Immature natural killer cell (primary cell): ENCODE measurements around the gene UGGT2. TPM values are rescaled to one million over a fixed set of nuclear protein-coding genes. Genes with fewer than 3 reads are reported as not detected.
"Not testable (repeated sequence)": the region's sequence is repeated elsewhere in the genome, so short reads cannot be mapped to it uniquely, and the experiment has no call there.

Experiments
- DNase-seq, 3 donors: peaks; one replicate each; pipeline ENCODE4 v3.0.0; 2022; ENCODE audit warnings: mixed read lengths in 1 of 3
- H3K27ac Mint-ChIP-seq, 6 donors: one replicate each; pipeline ENCODE4 v1.8.0; 2020; ENCODE audit warnings: mixed read lengths in 6 of 6, mild to moderate bottlenecking in 5 of 6, inconsistent platforms in 4 of 6, moderate library complexity in 3 of 6
- H3K27me3 Mint-ChIP-seq, 3 donors: one replicate each; pipeline ENCODE4 v1.8.0; 2020 to 2021; ENCODE audit warnings: low read depth in 3 of 3, mild to moderate bottlenecking in 3 of 3, mixed read lengths in 3 of 3, moderate library complexity in 3 of 3, inconsistent platforms in 1 of 3
- H3K36me3 Mint-ChIP-seq, 3 donors: one replicate each; pipeline ENCODE4 v1.8.0; 2020; ENCODE audit warnings: mixed read lengths in 3 of 3, inconsistent platforms in 2 of 3, mild to moderate bottlenecking in 2 of 3
- H3K4me1 Mint-ChIP-seq, 2 donors: one replicate each; pipeline ENCODE4 v1.8.0; 2020; ENCODE audit warnings: inconsistent platforms in 2 of 2, mild to moderate bottlenecking in 2 of 2, mixed read lengths in 2 of 2, moderate library complexity in 1 of 2
- H3K4me3 Mint-ChIP-seq, 5 donors: one replicate each; pipeline ENCODE4 v1.8.0; 2020; ENCODE audit warnings: mild to moderate bottlenecking in 5 of 5, mixed read lengths in 5 of 5, inconsistent platforms in 3 of 5, moderate library complexity in 3 of 5
- H3K9me3 Mint-ChIP-seq, 6 donors: one replicate each; pipeline ENCODE4 v1.8.0; 2020; ENCODE audit warnings: mild to moderate bottlenecking in 6 of 6, mixed read lengths in 6 of 6, inconsistent platforms in 4 of 6, moderate library complexity in 3 of 6
- polyA plus RNA-seq, 3 donors: library from polyadenylated mRNA; unstranded; fragments of 300-500 nt; fragmentation: Illumina TruSeq; gene quantifications; one replicate each; pipeline ENCODE4 v1.2.3, GENCODE V29; 2021

Gene UGGT2
- polyA plus RNA-seq, 3 donors from 2014 or later: 0.86 TPM; not detected in 2

- H3K27ac Mint-ChIP-seq: no peak overlapping the region
- peaks cover 0 to 2% (median 0%) of the 10 kb centered on the region in 6 donors for H3K9me3 Mint-ChIP-seq
Measured at GRCh38 chr13:95880331-95880730, 172.9 kb downstream of the UGGT2 start.

GRCh38 chr13:95874286-95874685 lies 178.9 kb downstream of the UGGT2 start:
- H3K4me3 Mint-ChIP-seq: no peak overlapping the region
- H3K27me3 Mint-ChIP-seq: peaks cover 0 to 3% (median 0%) of the 10 kb centered on the region in 3 donors
- H3K36me3 Mint-ChIP-seq: no peaks in the 10 kb centered on the region
- peaks cover 0 to 4% (median 0%) of the 10 kb centered on the region in 6 donors for H3K9me3 Mint-ChIP-seq
- H3K4me1 Mint-ChIP-seq: no peaks in the 10 kb centered on the region
- no peak overlapping the region for H3K27ac Mint-ChIP-seq
- no peak for DNase-seq

More at GRCh38 chr13:95880331-95880730, 172.9 kb downstream of the UGGT2 start:
- Mint-ChIP-seq H3K4me3 (no peak overlapping the region), H3K36me3 (no peaks in the 10 kb centered on the region), H3K4me1 (no peaks in the 10 kb centered on the region), H3K27me3 (no peaks in the 10 kb centered on the region)
- DNase-seq: no peak

GRCh38 chr13:95870421-95870820 lies 182.8 kb downstream of the UGGT2 start:
- Mint-ChIP-seq H3K4me3 (no peak overlapping the region), H3K27ac (no peak overlapping the region), H3K27me3 (peaks cover 0 to 3% (median 0%) of the 10 kb centered on the region in 3 donors), H3K9me3 (peaks cover 0 to 4% (median 0%) of the 10 kb centered on the region in 6 donors), H3K36me3 (no peaks in the 10 kb centered on the region), H3K4me1 (no peaks in the 10 kb centered on the region)
- no peak for DNase-seq

GRCh38 chr13:95865080-95865615 lies 188.1 kb downstream of the UGGT2 start:
- Mint-ChIP-seq H3K36me3 (no peaks in the 10 kb centered on the region), H3K4me1 (no peaks in the 10 kb centered on the region), H3K27me3 (no peaks in the 10 kb centered on the region), H3K9me3 (peaks cover 0 to 2% (median 0%) of the 10 kb centered on the region in 6 donors), H3K27ac (no peak overlapping the region), H3K4me3 (no peak overlapping the region)
- DNase-seq: no peak

- no peaks in the 10 kb centered on the region for H3K27me3 Mint-ChIP-seq
- no peak overlapping the region for H3K4me3 Mint-ChIP-seq
- peaks cover 0 to 2% (median 0%) of the 10 kb centered on the region in 6 donors for H3K9me3 Mint-ChIP-seq
- no peaks in the 10 kb centered on the region for H3K36me3 Mint-ChIP-seq
- no peak overlapping the region for H3K27ac Mint-ChIP-seq
- DNase-seq: no peak
- no peaks in the 10 kb centered on the region for H3K4me1 Mint-ChIP-seq
Measured at GRCh38 chr13:95862408-95862807, 190.8 kb downstream of the UGGT2 start.

GRCh38 chr13:95861296-95861695 lies 191.9 kb downstream of the UGGT2 start:
- peaks cover 0 to 2% (median 0%) of the 10 kb centered on the region in 6 donors for H3K9me3 Mint-ChIP-seq
- H3K4me1 Mint-ChIP-seq: no peaks in the 10 kb centered on the region
- no peak overlapping the region for H3K4me3 Mint-ChIP-seq
- no peak overlapping the region for H3K27ac Mint-ChIP-seq
- no peaks in the 10 kb centered on the region for H3K36me3 Mint-ChIP-seq
- peaks cover 0 to 2% (median 0%) of the 10 kb centered on the region in 3 donors for H3K27me3 Mint-ChIP-seq
- no peak for DNase-seq

- Mint-ChIP-seq H3K36me3 (no peaks in the 10 kb centered on the region), H3K4me1 (no peaks in the 10 kb centered on the region), H3K9me3 (peaks cover 0 to 2% (median 0%) of the 10 kb centered on the region in 6 donors), H3K27me3 (peaks cover 0 to 2% (median 0%) of the 10 kb centered on the region in 3 donors), H3K4me3 (no peak overlapping the region), H3K27ac (no peak overlapping the region)
- no peak for DNase-seq
Measured at GRCh38 chr13:95858286-95859075, 194.7 kb downstream of the UGGT2 start.

- H3K27me3 Mint-ChIP-seq, H3K4me3 Mint-ChIP-seq: not testable (repeated sequence)
Measured at GRCh38 chr13:95845656-95846055, 207.5 kb downstream of the UGGT2 start.

GRCh38 chr13:95842898-95843297 lies 210.3 kb downstream of the UGGT2 start:
- Mint-ChIP-seq H3K4me3 (no peak overlapping the region), H3K27ac (no peak overlapping the region), H3K36me3 (no peaks in the 10 kb centered on the region), H3K9me3 (peaks cover 0 to 6% (median 0%) of the 10 kb centered on the region in 6 donors), H3K4me1 (no peaks in the 10 kb centered on the region), H3K27me3 (peaks cover 0 to under 1% (median 0%) of the 10 kb centered on the region in 3 donors)
- DNase-seq: no peak

More at GRCh38 chr13:95845656-95846055, 207.5 kb downstream of the UGGT2 start:
- H3K4me1 Mint-ChIP-seq, H3K36me3 Mint-ChIP-seq, DNase-seq, H3K27ac Mint-ChIP-seq, H3K9me3 Mint-ChIP-seq: not testable (repeated sequence)

GRCh38 chr13:95841894-95842293 lies 211.3 kb downstream of the UGGT2 start:
- no peaks in the 10 kb centered on the region for H3K36me3 Mint-ChIP-seq
- no peaks in the 10 kb centered on the region for H3K4me1 Mint-ChIP-seq
- H3K9me3 Mint-ChIP-seq: peaks cover 0 to 6% (median 0%) of the 10 kb centered on the region in 6 donors
- no peak for DNase-seq
- H3K27me3 Mint-ChIP-seq: no peaks in the 10 kb centered on the region
- H3K27ac Mint-ChIP-seq: no peak overlapping the region
- no peak overlapping the region for H3K4me3 Mint-ChIP-seq

- peaks cover 0 to 3% (median 2%) of the 10 kb centered on the region in 3 donors for H3K27me3 Mint-ChIP-seq
- no peaks in the 10 kb centered on the region for H3K36me3 Mint-ChIP-seq
- peaks cover 0 to 6% (median 0%) of the 10 kb centered on the region in 6 donors for H3K9me3 Mint-ChIP-seq
- H3K27ac Mint-ChIP-seq: no peak overlapping the region
- no peak overlapping the region for H3K4me3 Mint-ChIP-seq
- H3K4me1 Mint-ChIP-seq: no peaks in the 10 kb centered on the region
- DNase-seq: peak; percentile 52 to 63 (median 61)
Measured at GRCh38 chr13:95834134-95834765, 219.0 kb downstream of the UGGT2 start.

- no peaks in the 10 kb centered on the region for H3K36me3 Mint-ChIP-seq
- H3K27me3 Mint-ChIP-seq: peaks cover 0 to 4% (median 2%) of the 10 kb centered on the region in 3 donors
- no peak overlapping the region for H3K27ac Mint-ChIP-seq
- H3K9me3 Mint-ChIP-seq: peaks cover 0 to 2% (median 0%) of the 10 kb centered on the region in 6 donors
- no peak overlapping the region for H3K4me3 Mint-ChIP-seq
- DNase-seq: no peak
- no peaks in the 10 kb centered on the region for H3K4me1 Mint-ChIP-seq
Measured at GRCh38 chr13:95833719-95834118, 219.5 kb downstream of the UGGT2 start.

GRCh38 chr13:95833126-95833525 lies 220.1 kb downstream of the UGGT2 start:
- peaks cover 0 to 2% (median 0%) of the 10 kb centered on the region in 6 donors for H3K9me3 Mint-ChIP-seq
- no peak for DNase-seq
- H3K27me3 Mint-ChIP-seq: peaks cover 0 to 4% (median 2%) of the 10 kb centered on the region in 3 donors
- H3K4me1 Mint-ChIP-seq: no peaks in the 10 kb centered on the region
- no peak overlapping the region for H3K4me3 Mint-ChIP-seq
- H3K27ac Mint-ChIP-seq: no peak overlapping the region
- H3K36me3 Mint-ChIP-seq: no peaks in the 10 kb centered on the region

- H3K4me1 Mint-ChIP-seq: no peaks in the 10 kb centered on the region
- peaks cover 0 to 4% (median 0%) of the 10 kb centered on the region in 3 donors for H3K27me3 Mint-ChIP-seq
- H3K36me3 Mint-ChIP-seq: no peaks in the 10 kb centered on the region
- no peak overlapping the region for H3K27ac Mint-ChIP-seq
- no peak for DNase-seq
- H3K9me3 Mint-ChIP-seq: peaks cover 0 to 2% (median 0%) of the 10 kb centered on the region in 6 donors
- H3K4me3 Mint-ChIP-seq: no peak overlapping the region
Measured at GRCh38 chr13:95822303-95822702, 230.9 kb downstream of the UGGT2 start.
